GM12873 (cell line): ENCODE results near the gene TNIK.

Source experiments
- TF ChIP-seq, protein P1 (sequence below): IDR thresholded peaks from 2 replicates; pipeline ENCODE4 v1.5.1; 2012; ENCODE audit warnings: low read depth, mild to moderate bottlenecking, moderate library complexity, low read length, control low read depth; ENCODE audit not compliant: insufficient read depth; ENCODE audit errors: missing control alignments

The TNIK gene

DNA sequence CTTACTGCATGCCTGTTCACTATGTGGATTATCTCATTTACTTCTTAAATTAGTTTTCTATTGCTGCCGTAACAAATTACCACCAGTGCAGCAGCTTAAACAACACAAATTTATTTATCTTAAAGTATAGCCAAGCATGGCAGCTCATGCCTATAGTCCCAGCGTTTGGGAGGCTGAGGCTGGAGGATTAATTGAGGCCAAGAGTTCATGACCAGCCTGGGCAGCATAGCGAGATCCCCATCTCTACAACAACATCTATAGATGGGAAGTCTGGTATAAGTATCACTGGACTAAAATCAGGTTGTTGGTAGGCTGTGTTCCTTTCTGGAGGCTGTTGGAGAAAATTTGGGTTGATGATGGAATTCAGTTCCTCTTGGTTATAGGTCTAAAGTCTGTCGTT is 438.8 kb downstream of the TNIK start:
- TF ChIP-seq, protein P1, sequence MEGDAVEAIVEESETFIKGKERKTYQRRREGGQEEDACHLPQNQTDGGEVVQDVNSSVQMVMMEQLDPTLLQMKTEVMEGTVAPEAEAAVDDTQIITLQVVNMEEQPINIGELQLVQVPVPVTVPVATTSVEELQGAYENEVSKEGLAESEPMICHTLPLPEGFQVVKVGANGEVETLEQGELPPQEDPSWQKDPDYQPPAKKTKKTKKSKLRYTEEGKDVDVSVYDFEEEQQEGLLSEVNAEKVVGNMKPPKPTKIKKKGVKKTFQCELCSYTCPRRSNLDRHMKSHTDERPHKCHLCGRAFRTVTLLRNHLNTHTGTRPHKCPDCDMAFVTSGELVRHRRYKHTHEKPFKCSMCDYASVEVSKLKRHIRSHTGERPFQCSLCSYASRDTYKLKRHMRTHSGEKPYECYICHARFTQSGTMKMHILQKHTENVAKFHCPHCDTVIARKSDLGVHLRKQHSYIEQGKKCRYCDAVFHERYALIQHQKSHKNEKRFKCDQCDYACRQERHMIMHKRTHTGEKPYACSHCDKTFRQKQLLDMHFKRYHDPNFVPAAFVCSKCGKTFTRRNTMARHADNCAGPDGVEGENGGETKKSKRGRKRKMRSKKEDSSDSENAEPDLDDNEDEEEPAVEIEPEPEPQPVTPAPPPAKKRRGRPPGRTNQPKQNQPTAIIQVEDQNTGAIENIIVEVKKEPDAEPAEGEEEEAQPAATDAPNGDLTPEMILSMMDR: no peak

DNA sequence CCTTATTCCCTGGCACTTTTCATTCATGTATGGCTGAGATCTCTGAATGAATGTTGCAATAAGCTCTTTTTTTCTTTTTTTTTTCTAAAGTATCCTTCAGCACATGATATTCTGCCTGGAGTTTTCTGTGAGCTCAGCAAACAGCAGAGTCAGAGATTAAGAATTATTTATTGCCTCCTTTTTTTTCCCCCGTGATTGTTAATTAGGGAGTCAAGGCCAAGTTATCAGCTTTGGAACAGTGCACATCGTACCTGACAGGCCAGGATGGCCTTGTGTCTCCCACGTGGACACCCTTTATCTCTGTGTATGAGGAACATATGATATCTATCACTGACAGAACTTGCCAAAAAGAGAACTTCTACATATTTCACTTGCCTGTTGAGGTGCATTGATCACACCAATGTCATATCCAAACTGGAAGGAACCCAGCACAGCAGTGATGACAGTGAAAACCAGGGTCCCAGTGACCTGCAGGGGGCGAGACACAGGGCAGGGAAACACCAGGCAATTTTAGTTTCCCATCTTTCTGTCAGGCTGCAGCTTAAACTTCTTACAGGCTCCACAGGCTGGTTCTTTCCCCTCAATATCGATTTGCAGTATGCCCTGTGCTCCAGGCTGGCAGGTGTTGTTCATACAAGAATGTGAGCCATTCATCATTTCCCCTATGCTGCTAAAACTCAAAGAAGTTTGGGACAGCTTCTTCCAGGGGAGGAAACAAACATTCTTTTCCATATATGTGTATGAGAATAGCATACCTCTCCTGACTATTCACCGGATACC is 441.9 kb downstream of the TNIK start:
- TF ChIP-seq, protein P1: peak; percentile 42

DNA sequence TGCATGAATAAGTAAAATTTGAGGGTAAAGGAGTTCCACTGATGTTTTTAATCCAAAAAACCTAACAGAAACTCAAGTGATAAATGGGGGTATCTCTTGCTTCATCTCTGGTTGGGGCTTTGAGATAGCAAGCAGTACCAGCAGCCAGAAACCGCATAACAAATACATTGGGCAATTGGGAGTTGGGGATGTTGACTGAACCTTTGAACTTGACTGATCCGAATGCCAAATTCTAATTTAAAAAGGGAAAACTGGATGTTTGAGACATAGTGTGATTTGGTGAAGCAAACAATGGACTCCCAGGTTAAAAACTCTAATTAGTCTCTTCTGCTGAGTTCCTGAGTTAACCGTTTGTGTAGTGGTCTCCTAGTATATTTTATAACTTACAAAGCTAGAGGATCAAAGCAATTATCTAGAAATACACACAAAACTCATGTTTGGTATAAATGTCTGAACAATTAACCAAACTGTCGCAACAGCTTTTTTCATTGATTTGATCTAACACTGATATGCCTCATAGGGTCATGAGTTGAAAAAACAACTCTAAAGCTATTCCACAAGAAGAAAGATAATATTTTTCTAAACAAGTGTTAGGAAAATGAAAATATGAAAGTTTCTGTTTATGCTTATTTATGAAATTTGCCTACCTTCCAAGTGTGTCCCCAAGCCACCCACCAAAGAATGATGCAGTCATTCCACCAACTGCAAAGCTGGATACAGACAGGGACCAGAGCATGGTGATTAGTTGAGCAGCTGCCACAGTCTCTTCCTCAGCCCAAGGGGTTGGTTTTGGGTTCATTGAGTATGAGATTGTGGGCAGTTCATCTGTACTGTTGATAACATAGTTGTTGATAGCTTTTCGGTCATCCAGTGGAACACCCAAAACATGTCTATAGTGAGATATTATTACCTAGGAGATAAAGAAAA is 446.1 kb downstream of the TNIK start:
- TF ChIP-seq, protein P1: no peak

DNA sequence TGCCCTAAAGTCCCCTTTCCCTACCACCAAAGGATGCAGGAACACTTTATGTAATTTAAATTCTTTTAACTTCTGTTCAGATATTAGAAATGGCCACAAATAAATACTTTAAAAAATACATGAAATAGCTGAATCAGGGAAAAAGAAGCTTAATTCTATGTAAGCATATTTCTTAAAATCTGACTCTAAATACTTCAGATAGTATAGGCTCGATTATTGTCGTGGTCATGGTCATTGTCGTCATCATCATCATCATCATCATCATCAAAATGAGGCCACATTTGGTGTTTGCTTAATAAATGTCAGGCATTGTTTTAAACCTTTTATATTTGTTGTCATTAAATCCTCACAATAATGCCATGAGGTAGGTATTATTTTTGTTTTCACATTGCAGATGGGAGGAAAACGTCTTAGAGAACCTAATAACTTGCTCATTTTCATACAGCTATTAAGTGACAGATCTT is 448.3 kb downstream of the TNIK start:
- TF ChIP-seq, protein P1: no peak
